ENCODE measurements around the gene PPOX. TPM values are rescaled to one million over a fixed set of nuclear protein-coding genes. Genes with fewer than 3 reads are reported as not detected.
A peak's percentile ranks its signal among the peaks of the same experiment; 100 is the strongest.

PPOX gene
- total RNA-seq, 1 experiment from 2014 or later = 23.1 TPM

GRCh38 chr1:161216945-161217712, 50.9 kb downstream of the PPOX start:
- Histone ChIP-seq H3K4me2 (no peak overlapping the region), H3K36me3 (ENCODE audit: low read depth) (peaks cover 9% of the 10 kb centered on the region), H2AFZ (no peak overlapping the region), H3K9me2 (ENCODE audit: insufficient read depth) (no peaks in the 10 kb centered on the region), H3K9me3 (ENCODE audit: insufficient read depth, low read depth) (no peaks in the 10 kb centered on the region), H3K4me1 (replicated peaks; ENCODE audit: insufficient read depth) (peaks cover 7% of the 10 kb centered on the region; the same call in 1 of the 2 replicates), H4K20me1 (ENCODE audit: insufficient read depth) (no peaks in the 10 kb centered on the region), H3K27ac (peak overlapping the region; percentile 39), H3K4me3 (no peak overlapping the region), H3F3A (ENCODE audit: insufficient read depth, low read depth) (peaks cover 5% of the 10 kb centered on the region; the same call in 1 of the 2 replicates), H3K27me3 (ENCODE audit: insufficient read depth, low read depth) (no peaks in the 10 kb centered on the region), H3K79me2 (ENCODE audit: low read depth) (no peaks in the 10 kb centered on the region)
- no TSS peak for BruUV-seq (replicated peaks)
- CTCF ChIA-PET = no interaction called here
- no peak for DNase-seq
- intact Hi-C loops (cut with micrococcal nuclease; ENCODE audit: unreplicated experiment) = no loop called here
- TF ChIP-seq CTCF (conservative IDR thresholded peaks at IDR 0.05) (no peak), EZH2 (IDR thresholded peaks at IDR 0.05; ENCODE audit: low read depth) (no peak)
- POLR2A ChIA-PET (ENCODE audit: unreplicated experiment) = interaction anchor here (1.0 kb wide), 1 partner anchor 8 kb away, joined by 11 read pairs; no protein-coding TSS in a partner anchor

DNA sequence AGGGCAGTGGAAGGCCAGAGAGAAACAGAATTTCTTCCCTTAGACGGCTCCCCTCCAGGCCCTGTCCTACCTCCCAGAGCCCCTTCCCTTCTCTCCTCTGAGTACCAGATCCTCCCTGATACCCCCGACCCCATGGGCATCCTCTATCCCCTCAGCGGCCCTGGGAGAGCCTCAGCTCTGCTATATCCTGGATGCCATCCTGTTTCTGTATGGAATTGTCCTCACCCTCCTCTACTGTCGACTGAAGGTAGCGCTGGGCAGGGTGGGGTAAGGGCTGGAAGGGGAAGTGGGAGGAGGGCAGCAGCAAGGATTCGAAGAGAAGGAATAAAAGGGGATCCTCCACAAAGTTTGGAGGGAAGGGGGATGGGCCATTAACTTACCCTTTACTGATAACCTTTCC, 51.6 kb downstream of the PPOX start:
- CTCF ChIA-PET = no interaction called here

More for the DNA sequence above, 51.6 kb downstream of the PPOX start:
- TF ChIP-seq CTCF (conservative IDR thresholded peaks at IDR 0.05) (no peak), EZH2 (IDR thresholded peaks at IDR 0.05; ENCODE audit: low read depth) (no peak)
- Histone ChIP-seq H3K79me2 (ENCODE audit: low read depth) (no peaks in the 10 kb centered on the region), H3K36me3 (ENCODE audit: low read depth) (peaks cover 9% of the 10 kb centered on the region), H3K4me1 (replicated peaks; ENCODE audit: insufficient read depth) (peaks cover 7% of the 10 kb centered on the region; the same call in 1 of the 2 replicates), H3K4me2 (no peak overlapping the region), H3K27me3 (ENCODE audit: insufficient read depth, low read depth) (no peaks in the 10 kb centered on the region), H2AFZ (no peak overlapping the region), H3F3A (ENCODE audit: insufficient read depth, low read depth) (peaks cover 5% of the 10 kb centered on the region; the same call in 1 of the 2 replicates), H3K27ac (peak overlapping the region; percentile 29), H4K20me1 (ENCODE audit: insufficient read depth) (no peaks in the 10 kb centered on the region), H3K4me3 (no peak overlapping the region), H3K9me2 (ENCODE audit: insufficient read depth) (no peaks in the 10 kb centered on the region), H3K9me3 (ENCODE audit: insufficient read depth, low read depth) (no peaks in the 10 kb centered on the region)
- DNase-seq = no peak
- intact Hi-C loops (cut with micrococcal nuclease; ENCODE audit: unreplicated experiment) = no loop called here
- no TSS peak for BruUV-seq (replicated peaks)
- POLR2A ChIA-PET (ENCODE audit: unreplicated experiment) = no interaction called here
